Diencephalon (tissue), 1 donor: Measurements from ENCODE around the gene TAS2R14. TPM values are rescaled to one million over a fixed set of nuclear protein-coding genes. Genes with fewer than 3 reads are reported as not detected.

ENCODE experiments used
- total RNA-seq: library from RNA; depleted of rRNA; stranded (reverse); fragments of >200 nt; gene quantifications from one replicate; pipeline ENCODE4 v1.2.3, GENCODE V29; 2014

The TAS2R14 gene, protein sequence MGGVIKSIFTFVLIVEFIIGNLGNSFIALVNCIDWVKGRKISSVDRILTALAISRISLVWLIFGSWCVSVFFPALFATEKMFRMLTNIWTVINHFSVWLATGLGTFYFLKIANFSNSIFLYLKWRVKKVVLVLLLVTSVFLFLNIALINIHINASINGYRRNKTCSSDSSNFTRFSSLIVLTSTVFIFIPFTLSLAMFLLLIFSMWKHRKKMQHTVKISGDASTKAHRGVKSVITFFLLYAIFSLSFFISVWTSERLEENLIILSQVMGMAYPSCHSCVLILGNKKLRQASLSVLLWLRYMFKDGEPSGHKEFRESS
- 9.5 TPM for total RNA-seq

DNA sequence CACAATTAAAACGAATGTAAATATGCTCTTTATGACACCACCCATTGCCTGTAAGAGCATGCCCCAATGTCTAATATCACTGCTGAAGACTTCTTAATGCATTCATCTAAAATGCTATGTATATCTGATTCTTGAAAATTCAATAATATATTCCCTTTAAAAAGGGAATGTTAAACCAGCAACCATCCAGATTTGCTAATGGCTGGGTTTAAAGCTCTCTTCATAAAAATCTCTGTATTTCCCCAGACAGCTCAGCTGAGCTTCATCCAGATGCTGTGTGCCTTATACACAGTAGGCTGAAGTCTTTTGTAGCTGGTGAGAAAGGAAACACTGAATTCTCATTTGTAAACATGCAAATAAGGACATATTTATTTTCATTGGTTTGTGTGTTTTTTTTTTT is at the start of gene TAS2R14:
Gene TAS2R14, minus strand, starts transcription at position 101 of the 400 bp plus-strand sequence. Its CDS starts 56 bp downstream, at position 45.

DNA sequence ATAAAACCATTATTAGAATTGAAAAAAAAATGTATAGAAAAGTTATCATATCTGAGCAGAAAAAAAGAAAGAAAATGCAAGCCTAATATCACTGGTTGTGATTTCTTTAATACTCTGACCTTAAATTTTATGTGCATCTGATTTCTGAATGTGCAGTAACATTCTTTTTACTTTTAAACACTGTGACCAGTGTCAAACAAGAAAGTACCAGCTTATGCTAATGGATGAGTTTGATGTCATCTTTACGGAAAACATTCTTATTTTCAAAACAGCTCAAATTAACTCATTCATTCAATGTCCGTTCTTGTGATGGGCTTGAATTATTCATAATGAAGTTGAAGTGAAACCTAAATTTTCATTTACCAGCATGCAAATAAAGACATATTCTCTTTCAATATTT is 47.7 kb upstream of the TAS2R14 start, which contains the start of gene TAS2R50:
Gene TAS2R50, minus strand, starts transcription at position 101 of the 400 bp plus-strand sequence. Its CDS starts 52 bp downstream, at position 49.

DNA sequence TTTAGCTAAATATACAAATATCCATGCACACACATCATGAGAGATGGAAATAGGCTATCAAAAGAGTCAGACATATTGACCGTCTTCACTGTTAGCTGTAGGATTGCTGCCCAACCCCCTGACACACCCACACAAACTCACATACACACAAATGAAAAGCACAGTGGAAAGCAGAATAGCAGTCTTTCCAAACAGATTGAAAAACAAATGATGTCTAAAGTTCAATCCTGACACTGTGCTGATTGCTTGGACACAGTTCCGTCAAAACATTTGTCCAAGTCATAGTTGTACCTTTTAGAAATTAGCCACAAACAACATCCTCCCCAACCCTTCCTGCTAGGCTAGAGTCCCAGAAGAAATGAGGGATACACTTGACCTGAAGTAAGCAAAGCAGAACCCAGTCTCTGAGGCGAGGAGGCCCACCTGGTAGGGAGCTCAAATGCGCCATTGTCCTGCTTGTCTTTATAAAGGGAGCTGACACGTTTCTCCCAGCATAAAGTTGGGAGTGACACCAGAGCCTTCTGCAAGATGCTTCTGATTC is 10.2 kb downstream of the TAS2R14 start, which contains the start of gene PRH2:
Gene PRH2, plus strand, starts transcription at position 491 of the 541 bp plus-strand sequence. Its CDS starts 38 bp downstream, at position 529.

DNA sequence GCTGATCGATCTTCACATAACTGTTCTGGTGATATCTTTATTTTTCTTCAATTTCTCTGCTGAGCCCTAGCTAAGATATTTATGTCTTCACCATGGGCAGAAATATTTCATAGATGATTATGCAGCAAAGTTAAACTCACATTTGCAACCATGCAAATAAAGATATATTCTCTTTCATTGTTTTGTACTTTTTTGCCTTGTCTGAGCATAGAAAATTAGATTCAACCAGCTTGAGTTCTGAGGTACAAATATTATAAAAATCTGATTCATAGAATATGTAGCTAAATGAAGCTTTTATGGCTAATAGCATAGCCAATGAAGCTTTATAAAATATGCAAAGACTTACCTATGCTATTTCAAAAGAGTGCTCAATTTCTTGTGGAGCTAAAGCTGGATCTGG is 29.6 kb downstream of the TAS2R14 start, which contains the start of gene TAS2R13:
Gene TAS2R13, minus strand, starts transcription at position 101 of the 400 bp plus-strand sequence. CDS start 264 bp downstream, outside the sequence.

Other genes starting within 250 kb of the TAS2R14 start
- 14.8 TPM for gene YBX3, start 215.9 kb downstream of the TAS2R14 start, total RNA-seq
- 0.69 TPM for gene TAS2R7, start 136.6 kb downstream of the TAS2R14 start, total RNA-seq
- gene TAS2R8, start 132.0 kb downstream of the TAS2R14 start, total RNA-seq, result 0.69 TPM
- gene TAS2R9, start 129.1 kb downstream of the TAS2R14 start, total RNA-seq, result 0.92 TPM
- 3.7 TPM for gene TAS2R10, start 112.9 kb downstream of the TAS2R14 start, total RNA-seq
- 6.0 TPM for gene PRR4, start 89.8 kb downstream of the TAS2R14 start, total RNA-seq
- gene PRH1, start 55.0 kb downstream of the TAS2R14 start, total RNA-seq, result 63.4 TPM
- gene TAS2R13, start 29.7 kb downstream of the TAS2R14 start, total RNA-seq, result 4.8 TPM
- gene PRH2, start 10.0 kb downstream of the TAS2R14 start, total RNA-seq, result 0.92 TPM
- 7.6 TPM for gene TAS2R50, start 47.6 kb upstream of the TAS2R14 start, total RNA-seq
- gene TAS2R20, start 59.0 kb upstream of the TAS2R14 start, total RNA-seq, result 10.4 TPM
- gene TAS2R19, start 83.4 kb upstream of the TAS2R14 start, total RNA-seq, result 7.6 TPM
- gene TAS2R31, start 92.1 kb upstream of the TAS2R14 start, total RNA-seq, result 8.1 TPM
- 3.2 TPM for gene TAS2R46, start 123.0 kb upstream of the TAS2R14 start, total RNA-seq
- gene TAS2R43, start 153.1 kb upstream of the TAS2R14 start, total RNA-seq, result 5.5 TPM
- gene TAS2R30, start 195.4 kb upstream of the TAS2R14 start, total RNA-seq, result 9.5 TPM
- 15.5 TPM for gene SMIM10L1, start 231.9 kb upstream of the TAS2R14 start, total RNA-seq
- not detected for gene TAS2R42, start 247.7 kb upstream of the TAS2R14 start, total RNA-seq